ENCODE data around the gene EIF3J.

The EIF3J gene

GRCh38 chr15:44565387-44566154, 28.6 kb downstream of the EIF3J start:
- Histone ChIP-seq H3K36me3 (replicated peaks) (peaks cover 62% of the 10 kb centered on the region), H3K27ac (no peak overlapping the region), H3K27me3 (replicated peaks) (no peaks in the 10 kb centered on the region), H3K4me3 (ENCODE audit: low read depth, low read length) (no peak overlapping the region)
- TF ChIP-seq CTCF (IDR thresholded peaks at IDR 0.05; ENCODE audit: low read depth, low read length, missing control alignments), result no peak
- no peak for DNase-seq
- in situ Hi-C loops (cut with HindIII; ENCODE audit: low pct_ligation_motif_present, low sequenced_read_pairs), result no loop called here

GRCh38 chr15:44566155-44566540, 29.2 kb downstream of the EIF3J start:
- no peaks in the 10 kb centered on the region for H3K27me3 ChIP-seq (replicated peaks)
- H3K36me3 ChIP-seq (replicated peaks), result peaks cover 58% of the 10 kb centered on the region
- no peak for TF ChIP-seq CTCF (IDR thresholded peaks at IDR 0.05; ENCODE audit: low read depth, low read length, missing control alignments)
- no peak for DNase-seq
- no peak overlapping the region for H3K4me3 ChIP-seq (ENCODE audit: low read depth, low read length)
- no peak overlapping the region for H3K27ac ChIP-seq
- in situ Hi-C loops (cut with HindIII; ENCODE audit: low pct_ligation_motif_present, low sequenced_read_pairs), result no loop called here

- Histone ChIP-seq H3K27ac (no peak overlapping the region), H3K27me3 (replicated peaks) (no peaks in the 10 kb centered on the region), H3K4me3 (ENCODE audit: low read depth, low read length) (no peak overlapping the region), H3K36me3 (replicated peaks) (peaks cover 37% of the 10 kb centered on the region)
- TF ChIP-seq CTCF (IDR thresholded peaks at IDR 0.05; ENCODE audit: low read depth, low read length, missing control alignments), result no peak
- in situ Hi-C loops (cut with HindIII; ENCODE audit: low pct_ligation_motif_present, low sequenced_read_pairs), result no loop called here
- DNase-seq, result no peak
Measured at GRCh38 chr15:44568338-44568737, 31.4 kb downstream of the EIF3J start.

GRCh38 chr15:44569316-44569715, 32.4 kb downstream of the EIF3J start:
- no peak overlapping the region for H3K27ac ChIP-seq
- no peaks in the 10 kb centered on the region for H3K27me3 ChIP-seq (replicated peaks)
- peaks cover 27% of the 10 kb centered on the region for H3K36me3 ChIP-seq (replicated peaks)
- H3K4me3 ChIP-seq (ENCODE audit: low read depth, low read length), result no peak overlapping the region
- no peak for DNase-seq
- no peak for TF ChIP-seq CTCF (IDR thresholded peaks at IDR 0.05; ENCODE audit: low read depth, low read length, missing control alignments)
- in situ Hi-C loops (cut with HindIII; ENCODE audit: low pct_ligation_motif_present, low sequenced_read_pairs), result no loop called here

- DNase-seq, result no peak
- in situ Hi-C loops (cut with HindIII; ENCODE audit: low pct_ligation_motif_present, low sequenced_read_pairs), result no loop called here
- Histone ChIP-seq H3K27ac (no peak overlapping the region), H3K4me3 (ENCODE audit: low read depth, low read length) (no peak overlapping the region), H3K36me3 (replicated peaks) (peaks cover 17% of the 10 kb centered on the region), H3K27me3 (replicated peaks) (no peaks in the 10 kb centered on the region)
- no peak for TF ChIP-seq CTCF (IDR thresholded peaks at IDR 0.05; ENCODE audit: low read depth, low read length, missing control alignments)
Measured at GRCh38 chr15:44570361-44570760, 33.4 kb downstream of the EIF3J start.

- peaks cover 8% of the 10 kb centered on the region for H3K36me3 ChIP-seq (replicated peaks)
- TF ChIP-seq CTCF (IDR thresholded peaks at IDR 0.05; ENCODE audit: low read depth, low read length, missing control alignments), result no peak
- H3K27ac ChIP-seq, result no peak overlapping the region
- no peaks in the 10 kb centered on the region for H3K27me3 ChIP-seq (replicated peaks)
- no peak for DNase-seq
- H3K4me3 ChIP-seq (ENCODE audit: low read depth, low read length), result no peak overlapping the region
- in situ Hi-C loops (cut with HindIII; ENCODE audit: low pct_ligation_motif_present, low sequenced_read_pairs), result no loop called here
Measured at GRCh38 chr15:44573386-44573785, 36.4 kb downstream of the EIF3J start.

Data from brain microvascular endothelial cell (primary cell).